Measurements from ENCODE around the gene COL5A3. TPM values are rescaled to one million over a fixed set of nuclear protein-coding genes. Genes with fewer than 3 reads are reported as not detected.

The COL5A3 gene
- total RNA-seq, 1 experiment from 2014 or later: 0.11 TPM

DNA sequence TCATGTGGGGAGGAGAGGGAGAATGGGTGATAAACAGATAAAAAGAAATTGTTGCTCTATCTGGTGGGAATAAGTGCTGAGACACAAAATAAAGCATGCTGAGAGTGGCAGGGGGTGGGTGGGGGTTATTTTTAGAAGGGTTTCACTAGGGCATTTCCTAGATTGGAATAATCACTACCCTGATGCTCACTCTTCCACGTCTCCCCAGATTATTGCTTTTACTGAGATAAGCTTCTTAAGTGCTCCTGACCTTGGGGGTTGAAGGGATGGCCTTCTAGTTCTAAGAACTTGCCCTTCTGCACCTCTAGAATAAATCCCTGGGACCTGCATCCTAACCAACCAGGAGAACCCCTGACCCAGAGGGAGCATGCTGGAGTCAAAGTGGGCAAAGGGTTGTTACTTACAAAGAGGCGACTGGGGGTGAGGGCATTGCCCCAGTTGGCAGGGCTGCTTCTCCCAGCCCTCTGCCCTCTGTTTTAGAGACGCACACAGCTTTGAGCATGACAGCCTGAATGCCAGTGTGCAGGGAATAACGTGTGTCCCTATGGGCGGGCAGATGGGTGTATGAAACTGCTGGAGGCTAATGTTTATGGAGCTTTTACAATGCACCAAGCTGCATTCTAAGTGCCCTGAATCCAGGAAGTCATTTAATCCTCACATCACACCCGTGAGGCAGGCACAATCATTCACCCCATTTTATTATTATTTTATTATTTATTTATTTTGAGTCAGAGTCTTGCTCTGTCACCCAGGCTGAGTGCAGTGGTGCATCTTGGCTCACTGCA lies 3.7 kb upstream of the COL5A3 start:
- no peak overlapping the region for H3K9ac ChIP-seq (ENCODE audit: low read length)
- no peak overlapping the region for H2AFZ ChIP-seq (ENCODE audit: low read length)
- intact Hi-C loops (cut with micrococcal nuclease): no loop called here
- ChIA-PET POLR2A (ENCODE audit: unreplicated experiment) (no interaction called here), CTCF (no interaction called here)
- H4K20me1 ChIP-seq (ENCODE audit: low read length): no peaks in the 10 kb centered on the region
- H3K9me3 ChIP-seq (ENCODE audit: low read length): no peaks in the 10 kb centered on the region
- no peak overlapping the region for H3K4me2 ChIP-seq (ENCODE audit: low read length)
- no peaks in the 10 kb centered on the region for H3K36me3 ChIP-seq (ENCODE audit: low read depth, low read length)
- H3K4me3 ChIP-seq (ENCODE audit: low read length): no peak overlapping the region
- ATAC-seq: peak; percentile 45
- H3K27me3 ChIP-seq (ENCODE audit: low read length): peaks cover 46% of the 10 kb centered on the region
- no peaks in the 10 kb centered on the region for H3K9me2 ChIP-seq (replicated peaks; ENCODE audit: low read length)
- peaks cover 21% of the 10 kb centered on the region for H3K4me1 ChIP-seq (ENCODE audit: insufficient read depth, low read length)
- BruUV-seq (replicated peaks): no TSS peak
- H3K27ac ChIP-seq (ENCODE audit: low read length): no peak overlapping the region
- DNase-seq: peak; percentile 17
- no peaks in the 10 kb centered on the region for H3K79me2 ChIP-seq (ENCODE audit: low read length)
- TF ChIP-seq EZH2phosphoT487 (IDR thresholded peaks at IDR 0.05; ENCODE audit: borderline replicate concordance, low read length) (no peak), EZH2 (IDR thresholded peaks at IDR 0.05; ENCODE audit: low read length, unreplicated experiment) (no peak)
- TF ChIP-seq, protein P1, sequence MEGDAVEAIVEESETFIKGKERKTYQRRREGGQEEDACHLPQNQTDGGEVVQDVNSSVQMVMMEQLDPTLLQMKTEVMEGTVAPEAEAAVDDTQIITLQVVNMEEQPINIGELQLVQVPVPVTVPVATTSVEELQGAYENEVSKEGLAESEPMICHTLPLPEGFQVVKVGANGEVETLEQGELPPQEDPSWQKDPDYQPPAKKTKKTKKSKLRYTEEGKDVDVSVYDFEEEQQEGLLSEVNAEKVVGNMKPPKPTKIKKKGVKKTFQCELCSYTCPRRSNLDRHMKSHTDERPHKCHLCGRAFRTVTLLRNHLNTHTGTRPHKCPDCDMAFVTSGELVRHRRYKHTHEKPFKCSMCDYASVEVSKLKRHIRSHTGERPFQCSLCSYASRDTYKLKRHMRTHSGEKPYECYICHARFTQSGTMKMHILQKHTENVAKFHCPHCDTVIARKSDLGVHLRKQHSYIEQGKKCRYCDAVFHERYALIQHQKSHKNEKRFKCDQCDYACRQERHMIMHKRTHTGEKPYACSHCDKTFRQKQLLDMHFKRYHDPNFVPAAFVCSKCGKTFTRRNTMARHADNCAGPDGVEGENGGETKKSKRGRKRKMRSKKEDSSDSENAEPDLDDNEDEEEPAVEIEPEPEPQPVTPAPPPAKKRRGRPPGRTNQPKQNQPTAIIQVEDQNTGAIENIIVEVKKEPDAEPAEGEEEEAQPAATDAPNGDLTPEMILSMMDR (conservative IDR thresholded peaks at IDR 0.05; ENCODE audit: low read depth, low read length): no peak
- no peaks in the 10 kb centered on the region for H3F3A ChIP-seq (ENCODE audit: low read length, unreplicated experiment)

GRCh38 chr19:10013316-10013715 lies 3.0 kb upstream of the COL5A3 start, which contains the start of gene RDH8:
TSS of gene RDH8 (plus strand) at chr19:10013483. CDS start at chr19:10013498, 15 bp downstream.
- no peak within 1 kb of the TSS for H3K4me2 ChIP-seq (ENCODE audit: low read length)
- DNase-seq (no peak), ATAC-seq (no peak)
- ChIA-PET POLR2A (ENCODE audit: unreplicated experiment) (no interaction called here), CTCF (no interaction called here)
- TF ChIP-seq EZH2 (IDR thresholded peaks at IDR 0.05; ENCODE audit: low read length, unreplicated experiment) (no peak), EZH2phosphoT487 (IDR thresholded peaks at IDR 0.05; ENCODE audit: borderline replicate concordance, low read length) (no peak)
- TF ChIP-seq, protein P1 (conservative IDR thresholded peaks at IDR 0.05; ENCODE audit: low read depth, low read length): no peak
- no peaks in the 10 kb centered on the region for H3K9me2 ChIP-seq (replicated peaks; ENCODE audit: low read length)
- no peak within 1 kb of the TSS for H3K27ac ChIP-seq (ENCODE audit: low read length)
- H3K4me1 ChIP-seq (ENCODE audit: insufficient read depth, low read length): peaks cover 18% of the 10 kb centered on the region
- peaks cover 53% of the 10 kb centered on the region for H3K27me3 ChIP-seq (ENCODE audit: low read length)
- no peaks in the 10 kb centered on the region for H4K20me1 ChIP-seq (ENCODE audit: low read length)
- no peaks in the 10 kb centered on the region for H3K36me3 ChIP-seq (ENCODE audit: low read depth, low read length)
- no peak within 1 kb of the TSS for H3K9ac ChIP-seq (ENCODE audit: low read length)
- no peak within 1 kb of the TSS for H2AFZ ChIP-seq (ENCODE audit: low read length)
- no peaks in the 10 kb centered on the region for H3K79me2 ChIP-seq (ENCODE audit: low read length)
- intact Hi-C loops (cut with micrococcal nuclease): no loop called here
- no peaks in the 10 kb centered on the region for H3K9me3 ChIP-seq (ENCODE audit: low read length)
- H3F3A ChIP-seq (ENCODE audit: low read length, unreplicated experiment): no peaks in the 10 kb centered on the region
- BruUV-seq (replicated peaks): no TSS peak
- no peak within 1 kb of the TSS for H3K4me3 ChIP-seq (ENCODE audit: low read length)

DNA sequence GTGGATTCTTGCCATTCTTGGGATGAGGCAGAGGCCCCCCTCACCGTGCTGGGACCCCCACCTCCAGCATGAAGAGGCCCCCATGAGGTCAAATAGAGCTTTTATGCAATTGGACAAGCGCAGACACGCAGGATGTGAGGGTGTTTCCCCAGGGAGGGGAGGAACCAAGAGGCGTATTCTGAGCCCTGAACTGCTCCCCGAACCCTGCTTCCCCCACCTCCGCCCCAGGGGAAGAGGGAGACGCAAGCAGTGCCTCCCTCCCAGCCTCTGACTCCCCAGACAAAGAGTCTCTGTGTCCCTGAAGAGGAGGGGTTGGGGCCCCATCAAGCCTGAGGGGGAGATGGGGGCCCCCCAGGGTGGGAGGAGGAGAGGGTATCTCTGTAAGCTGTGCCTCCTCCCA lies 1.7 kb upstream of the COL5A3 start:
- no TSS peak for BruUV-seq (replicated peaks)
- intact Hi-C loops (cut with micrococcal nuclease): no loop called here
- Histone ChIP-seq H3K4me1 (ENCODE audit: insufficient read depth, low read length) (peaks cover 12% of the 10 kb centered on the region; the same call in 1 of the 2 replicates), H3K27ac (ENCODE audit: low read length) (no peak overlapping the region), H3F3A (ENCODE audit: low read length, unreplicated experiment) (no peaks in the 10 kb centered on the region), H2AFZ (ENCODE audit: low read length) (no peak overlapping the region), H3K79me2 (ENCODE audit: low read length) (no peaks in the 10 kb centered on the region), H3K9me2 (replicated peaks; ENCODE audit: low read length) (no peaks in the 10 kb centered on the region), H3K36me3 (ENCODE audit: low read depth, low read length) (no peaks in the 10 kb centered on the region), H4K20me1 (ENCODE audit: low read length) (no peaks in the 10 kb centered on the region), H3K4me2 (ENCODE audit: low read length) (no peak overlapping the region), H3K27me3 (ENCODE audit: low read length) (peaks cover 54% of the 10 kb centered on the region), H3K9ac (ENCODE audit: low read length) (no peak overlapping the region), H3K9me3 (ENCODE audit: low read length) (no peaks in the 10 kb centered on the region), H3K4me3 (ENCODE audit: low read length) (no peak overlapping the region)
- TF ChIP-seq EZH2 (IDR thresholded peaks at IDR 0.05; ENCODE audit: low read length, unreplicated experiment) (no peak), EZH2phosphoT487 (IDR thresholded peaks at IDR 0.05; ENCODE audit: borderline replicate concordance, low read length) (no peak)
- TF ChIP-seq, protein P1 (conservative IDR thresholded peaks at IDR 0.05; ENCODE audit: low read depth, low read length): no peak
- DNase-seq (no peak), ATAC-seq (no peak)
- ChIA-PET CTCF (no interaction called here), POLR2A (ENCODE audit: unreplicated experiment) (no interaction called here)
